GM23248 (cell line): ENCODE measurements around the gene ACOT7.

Experiments used
- EZH2 ChIP-seq: fragments of 200-600 bp; sonication (generic); IDR thresholded peaks from 2 replicates; pipeline ENCODE4 v1.6.1; 2018; ENCODE audit warnings: antibody characterized with exemption, mild to moderate bottlenecking; ENCODE audit not compliant: insufficient read depth, poor library complexity, severe bottlenecking
- EZH2phosphoT487 ChIP-seq: fragments of 200-600 bp; sonication (generic); IDR thresholded peaks from 2 replicates; pipeline ENCODE4 v1.6.1; 2018; ENCODE audit warnings: antibody characterized with exemption, moderate library complexity, mild to moderate bottlenecking, low read depth; ENCODE audit not compliant: insufficient read depth

GRCh38 chr1:6281511-6282402, 111.8 kb downstream of the ACOT7 start:
- TF ChIP-seq EZH2 = no peak
- TF ChIP-seq EZH2phosphoT487 = no peak
